OCI-LY3 (cell line): ENCODE results near the gene C14orf119.

ENCODE experiments used
- CTCF ChIP-seq: fragments of 200-600, 300-600 bp; sonication (generic); IDR thresholded peaks from 2 replicates; pipeline ENCODE4 v1.5.1; 2014; ENCODE audit warnings: antibody characterized with exemption, low read length, low read depth
- EZH2phosphoT487 ChIP-seq: fragments of 200-600 bp; shearing (Covaris generic); IDR thresholded peaks from 2 replicates; pipeline ENCODE4 v1.6.1; 2018; ENCODE audit warnings: antibody characterized with exemption, mixed run types, low read depth

GRCh38 chr14:23094666-23095195 lies 574 bp upstream of the C14orf119 start, which contains the start of gene ACIN1:
- TF ChIP-seq CTCF (no peak), EZH2phosphoT487 (no peak)
